ENCODE data around the gene FBXW10. TPM values are rescaled to one million over a fixed set of nuclear protein-coding genes. Genes with fewer than 3 reads are reported as not detected.
"Not testable (repeated sequence)": the region's sequence is repeated elsewhere in the genome, so short reads cannot be mapped to it uniquely, and the experiment has no call there.

The FBXW10 gene
- polyA plus RNA-seq, 4 donors, result 0.16 to 0.62 (median 0.22) TPM; not detected in 1

GRCh38 chr17:18760221-18760620 lies 16.4 kb downstream of the FBXW10 start:
- H3K27ac ChIP-seq (ENCODE audit: low read depth in 1 of 3, low read length in 2 of 3); DNase-seq; H3K9me3 ChIP-seq (ENCODE audit: control insufficient read depth in 2 of 2, insufficient read depth in 1 of 2, low read depth in 1 of 2, low read length in 1 of 2); H3K27me3 ChIP-seq (ENCODE audit: control insufficient read depth in 3 of 3, insufficient read depth in 3 of 3, low read length in 3 of 3); H3K36me3 ChIP-seq (ENCODE audit: control insufficient read depth in 3 of 3, insufficient read depth in 2 of 3, low read depth in 1 of 3, low read length in 3 of 3); H3K4me3 ChIP-seq (ENCODE audit: low read depth in 1 of 3, low read length in 3 of 3); H3K4me1 ChIP-seq (ENCODE audit: control insufficient read depth in 3 of 3, insufficient read depth in 2 of 3, low read depth in 1 of 3, low read length in 2 of 3); FAIRE-seq: not testable (repeated sequence)
- WGBS, 3 donors, result 88 to 96% (median 92%) methylated on average over 4 to 6 of the region's 6 CpGs

DNA sequence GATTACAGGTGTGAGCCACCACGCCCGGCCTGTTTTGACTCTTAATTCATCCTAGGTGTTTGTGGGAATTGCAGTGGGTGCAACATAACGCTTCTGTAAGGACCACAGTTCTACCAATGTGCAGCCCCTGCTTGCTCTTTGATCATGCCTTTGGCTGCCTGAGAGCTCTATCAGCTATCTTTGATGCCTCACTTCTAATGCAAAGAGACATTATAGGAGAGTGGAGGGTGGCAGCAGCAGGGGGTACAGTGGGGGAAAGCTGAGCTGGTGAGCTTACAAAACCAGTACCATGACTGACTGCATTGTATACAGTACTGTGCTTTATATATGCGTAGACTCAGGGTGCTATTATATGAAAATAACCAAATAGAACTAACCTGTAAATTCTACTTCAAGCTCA lies 26.7 kb downstream of the FBXW10 start:
- H3K4me1 ChIP-seq (ENCODE audit: control insufficient read depth in 3 of 3, insufficient read depth in 2 of 3, low read depth in 1 of 3, low read length in 2 of 3); H3K36me3 ChIP-seq (ENCODE audit: control insufficient read depth in 3 of 3, insufficient read depth in 2 of 3, low read depth in 1 of 3, low read length in 3 of 3); DNase-seq; H3K27ac ChIP-seq (ENCODE audit: low read depth in 1 of 3, low read length in 2 of 3); FAIRE-seq; H3K9me3 ChIP-seq (ENCODE audit: control insufficient read depth in 2 of 2, insufficient read depth in 1 of 2, low read depth in 1 of 2, low read length in 1 of 2); H3K27me3 ChIP-seq (ENCODE audit: control insufficient read depth in 3 of 3, insufficient read depth in 3 of 3, low read length in 3 of 3); H3K4me3 ChIP-seq (ENCODE audit: low read depth in 1 of 3, low read length in 3 of 3): not testable (repeated sequence)
- 80 to 92% (median 84%) methylated on average over 3 to 4 of the region's 4 CpGs for WGBS, 3 donors

DNA sequence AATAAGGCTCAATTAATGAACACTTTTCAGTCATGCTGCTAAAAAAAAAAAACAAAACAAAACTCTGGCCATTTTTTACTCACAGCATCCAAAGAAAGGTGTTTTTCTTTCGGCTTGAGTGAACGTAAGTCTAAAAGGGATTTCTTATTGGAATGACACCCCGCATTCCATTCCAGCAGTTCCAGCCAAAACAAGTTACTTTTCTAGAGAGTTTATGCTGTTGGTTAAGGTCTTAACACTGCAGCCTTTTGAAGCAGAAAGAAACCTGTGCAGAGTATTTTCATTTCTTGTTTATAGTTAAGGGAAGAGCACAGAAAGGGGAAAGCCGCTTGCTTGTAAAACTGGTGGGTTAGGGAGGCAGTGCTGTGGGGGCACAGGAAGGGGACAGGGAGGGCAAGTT lies 27.2 kb downstream of the FBXW10 start:
- H3K27ac ChIP-seq (ENCODE audit: low read depth in 1 of 3, low read length in 2 of 3); FAIRE-seq; H3K9me3 ChIP-seq (ENCODE audit: control insufficient read depth in 2 of 2, insufficient read depth in 1 of 2, low read depth in 1 of 2, low read length in 1 of 2); H3K4me3 ChIP-seq (ENCODE audit: low read depth in 1 of 3, low read length in 3 of 3); DNase-seq; H3K27me3 ChIP-seq (ENCODE audit: control insufficient read depth in 3 of 3, insufficient read depth in 3 of 3, low read length in 3 of 3); H3K36me3 ChIP-seq (ENCODE audit: control insufficient read depth in 3 of 3, insufficient read depth in 2 of 3, low read depth in 1 of 3, low read length in 3 of 3); H3K4me1 ChIP-seq (ENCODE audit: control insufficient read depth in 3 of 3, insufficient read depth in 2 of 3, low read depth in 1 of 3, low read length in 2 of 3): not testable (repeated sequence)
- WGBS, 3 donors, result 73 to 88% (median 87%) methylated on average over 4 of the region's 4 CpGs

- FAIRE-seq (no peak), DNase-seq (no peak)
- H3K27ac ChIP-seq (ENCODE audit: low read depth in 1 of 3, low read length in 2 of 3), result no peak overlapping the region
- 82 to 89% (median 87%) methylated on average over 7 of the region's 7 CpGs for WGBS, 3 donors
- no peaks in the 10 kb centered on the region for H3K9me3 ChIP-seq (ENCODE audit: control insufficient read depth in 2 of 2, insufficient read depth in 1 of 2, low read depth in 1 of 2, low read length in 1 of 2)
- no peak overlapping the region for H3K4me3 ChIP-seq (ENCODE audit: low read depth in 1 of 3, low read length in 3 of 3)
- H3K36me3 ChIP-seq (ENCODE audit: control insufficient read depth in 3 of 3, insufficient read depth in 2 of 3, low read depth in 1 of 3, low read length in 3 of 3), result no peaks in the 10 kb centered on the region
- H3K27me3 ChIP-seq (ENCODE audit: control insufficient read depth in 3 of 3, insufficient read depth in 3 of 3, low read length in 3 of 3), result no peaks in the 10 kb centered on the region
- no peaks in the 10 kb centered on the region for H3K4me1 ChIP-seq (ENCODE audit: control insufficient read depth in 3 of 3, insufficient read depth in 2 of 3, low read depth in 1 of 3, low read length in 2 of 3)
These were observed 28.6 kb downstream of the FBXW10 start for GRCh38 chr17:18772471-18772870.

DNA sequence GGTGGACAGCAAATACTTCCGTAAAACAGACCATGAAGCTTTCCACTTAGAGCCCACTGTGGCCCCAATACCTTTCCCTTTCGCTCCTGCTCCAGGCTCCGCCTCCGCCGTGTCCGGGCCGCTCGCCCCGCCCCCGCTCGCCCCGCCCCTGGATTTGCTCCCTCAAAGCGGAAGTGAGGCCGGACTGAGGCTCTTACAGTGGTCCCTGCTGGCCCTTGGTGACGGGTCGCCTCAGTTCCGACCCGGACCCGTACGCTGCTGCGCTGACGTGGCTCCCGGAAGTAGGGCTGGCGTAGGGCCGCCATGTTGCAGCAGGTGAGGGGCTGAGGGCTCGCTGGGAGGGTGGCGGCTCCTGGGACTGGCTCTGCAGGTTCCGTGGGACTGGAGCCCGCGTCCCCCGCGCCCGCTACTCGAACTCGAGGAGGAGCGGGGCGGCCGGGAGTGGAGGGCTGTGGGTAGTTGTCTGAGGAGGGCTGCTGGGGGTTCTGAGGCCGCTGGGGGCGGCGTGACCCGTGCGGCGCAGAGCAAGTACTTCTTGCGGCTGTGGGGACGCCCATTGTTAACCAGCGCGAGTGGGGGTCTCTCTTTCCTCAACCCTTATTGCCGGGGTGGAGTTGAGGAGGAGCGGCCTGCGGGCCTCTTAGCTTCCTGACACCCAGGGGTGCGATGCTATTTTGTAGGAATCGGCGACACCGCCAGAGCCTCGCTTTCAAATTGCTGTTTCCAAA lies 37.3 kb downstream of the FBXW10 start, which contains the start of gene TVP23B:
Gene TVP23B, plus strand, starts transcription at position 193 of the 728 bp plus-strand sequence. Its CDS starts 111 bp downstream, at position 304.
- not testable (repeated sequence) for H3K27me3 ChIP-seq (ENCODE audit: control insufficient read depth in 3 of 3, insufficient read depth in 3 of 3, low read length in 3 of 3); H3K9me3 ChIP-seq (ENCODE audit: control insufficient read depth in 2 of 2, insufficient read depth in 1 of 2, low read depth in 1 of 2, low read length in 1 of 2); H3K4me1 ChIP-seq (ENCODE audit: control insufficient read depth in 3 of 3, insufficient read depth in 2 of 3, low read depth in 1 of 3, low read length in 2 of 3); H3K36me3 ChIP-seq (ENCODE audit: control insufficient read depth in 3 of 3, insufficient read depth in 2 of 3, low read depth in 1 of 3, low read length in 3 of 3); FAIRE-seq
- Histone ChIP-seq H3K27ac (ENCODE audit: low read depth in 1 of 3, low read length in 2 of 3) (peak within 1 kb of the TSS; percentile 79 to 87 (median 81)), H3K4me3 (ENCODE audit: low read depth in 1 of 3, low read length in 3 of 3) (peak within 1 kb of the TSS; percentile 30 to 71 (median 63))
- 0 to 1% (median 0%) methylated on average over 31 to 54 of the region's 56 CpGs for WGBS, 3 donors
- DNase-seq, result peak; percentile 95 to 96

- DNase-seq; H3K9me3 ChIP-seq (ENCODE audit: control insufficient read depth in 2 of 2, insufficient read depth in 1 of 2, low read depth in 1 of 2, low read length in 1 of 2); H3K27me3 ChIP-seq (ENCODE audit: control insufficient read depth in 3 of 3, insufficient read depth in 3 of 3, low read length in 3 of 3); FAIRE-seq; H3K36me3 ChIP-seq (ENCODE audit: control insufficient read depth in 3 of 3, insufficient read depth in 2 of 3, low read depth in 1 of 3, low read length in 3 of 3); H3K4me1 ChIP-seq (ENCODE audit: control insufficient read depth in 3 of 3, insufficient read depth in 2 of 3, low read depth in 1 of 3, low read length in 2 of 3): not testable (repeated sequence)
- 0 to 5% (median 0%) methylated on average over 2 of the region's 5 CpGs for WGBS, 3 donors
- Histone ChIP-seq H3K4me3 (ENCODE audit: low read depth in 1 of 3, low read length in 3 of 3) (peak overlapping the region in 2 of 3 donors; percentile 63 to 71), H3K27ac (ENCODE audit: low read depth in 1 of 3, low read length in 2 of 3) (peak overlapping the region in 1 of 3 donors; percentile 79)
These were observed 38.0 kb downstream of the FBXW10 start for GRCh38 chr17:18781805-18782204.

GRCh38 chr17:18785933-18786332 lies 42.1 kb downstream of the FBXW10 start:
- not testable (repeated sequence) for H3K4me3 ChIP-seq (ENCODE audit: low read depth in 1 of 3, low read length in 3 of 3); H3K9me3 ChIP-seq (ENCODE audit: control insufficient read depth in 2 of 2, insufficient read depth in 1 of 2, low read depth in 1 of 2, low read length in 1 of 2); FAIRE-seq; H3K27ac ChIP-seq (ENCODE audit: low read depth in 1 of 3, low read length in 2 of 3); H3K27me3 ChIP-seq (ENCODE audit: control insufficient read depth in 3 of 3, insufficient read depth in 3 of 3, low read length in 3 of 3); H3K4me1 ChIP-seq (ENCODE audit: control insufficient read depth in 3 of 3, insufficient read depth in 2 of 3, low read depth in 1 of 3, low read length in 2 of 3); DNase-seq; H3K36me3 ChIP-seq (ENCODE audit: control insufficient read depth in 3 of 3, insufficient read depth in 2 of 3, low read depth in 1 of 3, low read length in 3 of 3)
- 83 to 91% (median 84%) methylated on average over 1 of the region's 1 CpG for WGBS, 3 donors

DNA sequence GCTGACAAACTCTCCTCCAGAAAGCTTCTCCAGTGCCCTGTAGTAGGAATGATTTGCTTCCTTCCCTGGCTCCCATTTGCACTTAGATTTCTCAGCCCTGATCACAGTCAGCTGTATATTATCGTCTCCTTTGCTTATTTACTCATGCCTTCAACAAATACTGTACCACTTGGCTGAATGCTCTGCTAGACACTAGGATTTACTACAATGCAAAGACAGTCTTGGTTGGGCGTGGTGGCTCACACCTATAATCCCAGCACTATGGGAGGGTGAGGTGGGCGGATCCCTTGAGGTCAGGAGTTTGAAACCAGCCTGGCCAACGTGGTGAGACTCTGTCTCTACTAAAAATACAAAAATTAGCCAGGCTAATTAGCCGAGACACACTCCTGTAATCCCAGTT lies 43.0 kb downstream of the FBXW10 start:
- not testable (repeated sequence) for H3K27me3 ChIP-seq (ENCODE audit: control insufficient read depth in 3 of 3, insufficient read depth in 3 of 3, low read length in 3 of 3); H3K36me3 ChIP-seq (ENCODE audit: control insufficient read depth in 3 of 3, insufficient read depth in 2 of 3, low read depth in 1 of 3, low read length in 3 of 3); H3K4me1 ChIP-seq (ENCODE audit: control insufficient read depth in 3 of 3, insufficient read depth in 2 of 3, low read depth in 1 of 3, low read length in 2 of 3); H3K9me3 ChIP-seq (ENCODE audit: control insufficient read depth in 2 of 2, insufficient read depth in 1 of 2, low read depth in 1 of 2, low read length in 1 of 2); DNase-seq; H3K4me3 ChIP-seq (ENCODE audit: low read depth in 1 of 3, low read length in 3 of 3); FAIRE-seq; H3K27ac ChIP-seq (ENCODE audit: low read depth in 1 of 3, low read length in 2 of 3)
- WGBS, 3 donors, result 64 to 77% (median 67%) methylated on average over 4 of the region's 5 CpGs

- not testable (repeated sequence) for H3K36me3 ChIP-seq (ENCODE audit: control insufficient read depth in 3 of 3, insufficient read depth in 2 of 3, low read depth in 1 of 3, low read length in 3 of 3); H3K9me3 ChIP-seq (ENCODE audit: control insufficient read depth in 2 of 2, insufficient read depth in 1 of 2, low read depth in 1 of 2, low read length in 1 of 2); H3K27me3 ChIP-seq (ENCODE audit: control insufficient read depth in 3 of 3, insufficient read depth in 3 of 3, low read length in 3 of 3); FAIRE-seq; DNase-seq; H3K4me1 ChIP-seq (ENCODE audit: control insufficient read depth in 3 of 3, insufficient read depth in 2 of 3, low read depth in 1 of 3, low read length in 2 of 3); H3K27ac ChIP-seq (ENCODE audit: low read depth in 1 of 3, low read length in 2 of 3); H3K4me3 ChIP-seq (ENCODE audit: low read depth in 1 of 3, low read length in 3 of 3)
- WGBS, 3 donors, result 20 to 38% methylated on average over 1 of the region's 1 CpG; no CpG with 5 or more reads in 1 of the 3 donors
These were observed 47.5 kb downstream of the FBXW10 start for GRCh38 chr17:18791402-18791801.

All from small intestine (tissue), 7 donors.